Measurements from ENCODE around the gene SSTR3.

SSTR3 gene

GRCh38 chr22:37219533-37219932 is 7.3 kb upstream of the SSTR3 start:
- DNase-seq (ENCODE audit: low spot score) = no peak
- Histone ChIP-seq H3K9me3 (replicated peaks in 1 of 2; ENCODE audit: control insufficient read depth in 2 of 2, insufficient read depth in 1 of 2, low read depth in 1 of 2, low read length in 2 of 2) (peaks cover 0 to 3% of the 10 kb centered on the region in 2 donors), H4K8ac (ENCODE audit: low read depth, low read length) (no peak overlapping the region), H2AK5ac (ENCODE audit: low read depth, low read length) (no peak overlapping the region), H3K18ac (ENCODE audit: low read length) (no peak overlapping the region), H3K4me1 (ENCODE audit: control insufficient read depth in 2 of 2, insufficient read depth in 1 of 2, low read depth in 1 of 2, low read length in 2 of 2) (peaks cover 0 to under 1% of the 10 kb centered on the region in 2 donors), H3K27me3 (ENCODE audit: control insufficient read depth in 3 of 3, insufficient read depth in 3 of 3, low read depth in 1 of 3, low read length in 3 of 3) (peaks cover 0 to 41% (median 0%) of the 10 kb centered on the region in 3 experiments), H3K4me2 (ENCODE audit: insufficient read depth, low read length, poor library complexity, severe bottlenecking) (no peak overlapping the region), H2BK12ac (ENCODE audit: low read length) (no peak overlapping the region), H3K9ac (ENCODE audit: low read depth, low read length, poor library complexity) (no peak overlapping the region), H3K36me3 (replicated peaks in 1 of 2; ENCODE audit: control insufficient read depth in 2 of 2, insufficient read depth in 2 of 2, low read length in 2 of 2) (no peaks in the 10 kb centered on the region), H2BK120ac (ENCODE audit: low read depth, low read length) (no peak overlapping the region), H4K91ac (ENCODE audit: low read depth, low read length, poor library complexity) (no peak overlapping the region), H2AFZ (ENCODE audit: low read length) (no peak overlapping the region), H3K4me3 (ENCODE audit: low read length in 2 of 2) (no peak overlapping the region), H3K4ac (ENCODE audit: low read length) (no peak overlapping the region), H3K79me1 (ENCODE audit: low read depth, low read length) (no peaks in the 10 kb centered on the region), H2BK15ac (ENCODE audit: low read length) (no peak overlapping the region), H2BK5ac (ENCODE audit: low read length) (no peak overlapping the region), H3K23ac (ENCODE audit: low read depth, low read length, poor library complexity) (no peak overlapping the region), H3K14ac (ENCODE audit: low read length) (no peak overlapping the region), H3K27ac (replicated peaks; ENCODE audit: low read length) (no peak overlapping the region)
- no CpG with 5 or more reads among the region's 6 CpGs for WGBS, 2 donors (ENCODE audit: extremely low coverage in 2 of 2, insufficient read length in 2 of 2, insufficient replicate concordance in 1 of 2)

GRCh38 chr22:37218771-37219411 is 6.6 kb upstream of the SSTR3 start:
- no peak overlapping the region for H2AK5ac ChIP-seq (ENCODE audit: low read depth, low read length)
- no peaks in the 10 kb centered on the region for H3K36me3 ChIP-seq (replicated peaks in 1 of 2; ENCODE audit: control insufficient read depth in 2 of 2, insufficient read depth in 2 of 2, low read length in 2 of 2)
- no peak overlapping the region for H4K91ac ChIP-seq (ENCODE audit: low read depth, low read length, poor library complexity)
- H3K23ac ChIP-seq (ENCODE audit: low read depth, low read length, poor library complexity) = no peak overlapping the region
- H3K4me1 ChIP-seq (ENCODE audit: control insufficient read depth in 2 of 2, insufficient read depth in 1 of 2, low read depth in 1 of 2, low read length in 2 of 2) = peaks cover 0 to 1% of the 10 kb centered on the region in 2 donors
- H3K4ac ChIP-seq (ENCODE audit: low read length) = no peak overlapping the region
- no peak overlapping the region for H3K27ac ChIP-seq (replicated peaks; ENCODE audit: low read length)
- no peak overlapping the region for H2BK120ac ChIP-seq (ENCODE audit: low read depth, low read length)
- peaks cover 0 to 3% of the 10 kb centered on the region in 2 donors for H3K9me3 ChIP-seq (replicated peaks in 1 of 2; ENCODE audit: control insufficient read depth in 2 of 2, insufficient read depth in 1 of 2, low read depth in 1 of 2, low read length in 2 of 2)
- no peak overlapping the region for H3K4me3 ChIP-seq (ENCODE audit: low read length in 2 of 2)
- no peak overlapping the region for H2BK12ac ChIP-seq (ENCODE audit: low read length)
- H2BK15ac ChIP-seq (ENCODE audit: low read length) = no peak overlapping the region
- WGBS, 2 donors (ENCODE audit: extremely low coverage in 2 of 2, insufficient read length in 2 of 2, insufficient replicate concordance in 1 of 2) = no CpG with 5 or more reads among the region's 7 CpGs
- H3K4me2 ChIP-seq (ENCODE audit: insufficient read depth, low read length, poor library complexity, severe bottlenecking) = no peak overlapping the region
- no peak overlapping the region for H3K18ac ChIP-seq (ENCODE audit: low read length)
- no peak overlapping the region for H3K14ac ChIP-seq (ENCODE audit: low read length)
- H3K79me1 ChIP-seq (ENCODE audit: low read depth, low read length) = no peaks in the 10 kb centered on the region
- H2AFZ ChIP-seq (ENCODE audit: low read length) = no peak overlapping the region
- no peak overlapping the region for H4K8ac ChIP-seq (ENCODE audit: low read depth, low read length)
- no peak overlapping the region for H2BK5ac ChIP-seq (ENCODE audit: low read length)
- H3K9ac ChIP-seq (ENCODE audit: low read depth, low read length, poor library complexity) = no peak overlapping the region
- no peak for DNase-seq (ENCODE audit: low spot score)
- peaks cover 0 to 46% (median 0%) of the 10 kb centered on the region in 3 experiments for H3K27me3 ChIP-seq (ENCODE audit: control insufficient read depth in 3 of 3, insufficient read depth in 3 of 3, low read depth in 1 of 3, low read length in 3 of 3)

GRCh38 chr22:37218399-37218770 is 6.1 kb upstream of the SSTR3 start:
- no peak overlapping the region for H3K23ac ChIP-seq (ENCODE audit: low read depth, low read length, poor library complexity)
- H4K91ac ChIP-seq (ENCODE audit: low read depth, low read length, poor library complexity) = no peak overlapping the region
- no peak overlapping the region for H3K18ac ChIP-seq (ENCODE audit: low read length)
- no peak overlapping the region for H2AK5ac ChIP-seq (ENCODE audit: low read depth, low read length)
- no peak overlapping the region for H2BK120ac ChIP-seq (ENCODE audit: low read depth, low read length)
- H3K9ac ChIP-seq (ENCODE audit: low read depth, low read length, poor library complexity) = no peak overlapping the region
- H3K4me3 ChIP-seq (ENCODE audit: low read length in 2 of 2) = no peak overlapping the region
- H3K79me1 ChIP-seq (ENCODE audit: low read depth, low read length) = no peaks in the 10 kb centered on the region
- peaks cover 0 to 51% (median 0%) of the 10 kb centered on the region in 3 experiments for H3K27me3 ChIP-seq (ENCODE audit: control insufficient read depth in 3 of 3, insufficient read depth in 3 of 3, low read depth in 1 of 3, low read length in 3 of 3)
- H2AFZ ChIP-seq (ENCODE audit: low read length) = no peak overlapping the region
- no peak overlapping the region for H3K14ac ChIP-seq (ENCODE audit: low read length)
- WGBS, 2 donors (ENCODE audit: extremely low coverage in 2 of 2, insufficient read length in 2 of 2, insufficient replicate concordance in 1 of 2) = no CpG with 5 or more reads among the region's 6 CpGs
- H3K4ac ChIP-seq (ENCODE audit: low read length) = no peak overlapping the region
- no peaks in the 10 kb centered on the region for H3K36me3 ChIP-seq (replicated peaks in 1 of 2; ENCODE audit: control insufficient read depth in 2 of 2, insufficient read depth in 2 of 2, low read length in 2 of 2)
- no peak overlapping the region for H2BK15ac ChIP-seq (ENCODE audit: low read length)
- no peak overlapping the region for H4K8ac ChIP-seq (ENCODE audit: low read depth, low read length)
- no peak overlapping the region for H3K27ac ChIP-seq (replicated peaks; ENCODE audit: low read length)
- peaks cover 0 to 3% of the 10 kb centered on the region in 2 donors for H3K9me3 ChIP-seq (replicated peaks in 1 of 2; ENCODE audit: control insufficient read depth in 2 of 2, insufficient read depth in 1 of 2, low read depth in 1 of 2, low read length in 2 of 2)
- no peak overlapping the region for H2BK5ac ChIP-seq (ENCODE audit: low read length)
- H3K4me2 ChIP-seq (ENCODE audit: insufficient read depth, low read length, poor library complexity, severe bottlenecking) = no peak overlapping the region
- H3K4me1 ChIP-seq (ENCODE audit: control insufficient read depth in 2 of 2, insufficient read depth in 1 of 2, low read depth in 1 of 2, low read length in 2 of 2) = peaks cover 0 to 1% of the 10 kb centered on the region in 2 donors
- H2BK12ac ChIP-seq (ENCODE audit: low read length) = no peak overlapping the region
- DNase-seq (ENCODE audit: low spot score) = no peak

- H2BK120ac ChIP-seq (ENCODE audit: low read depth, low read length) = no peak overlapping the region
- no peak overlapping the region for H2BK5ac ChIP-seq (ENCODE audit: low read length)
- H3K36me3 ChIP-seq (replicated peaks in 1 of 2; ENCODE audit: control insufficient read depth in 2 of 2, insufficient read depth in 2 of 2, low read length in 2 of 2) = no peaks in the 10 kb centered on the region
- no peak overlapping the region for H2BK15ac ChIP-seq (ENCODE audit: low read length)
- H4K8ac ChIP-seq (ENCODE audit: low read depth, low read length) = no peak overlapping the region
- H3K4me2 ChIP-seq (ENCODE audit: insufficient read depth, low read length, poor library complexity, severe bottlenecking) = no peak overlapping the region
- no peak overlapping the region for H3K14ac ChIP-seq (ENCODE audit: low read length)
- H3K9me3 ChIP-seq (replicated peaks in 1 of 2; ENCODE audit: control insufficient read depth in 2 of 2, insufficient read depth in 1 of 2, low read depth in 1 of 2, low read length in 2 of 2) = no peaks in the 10 kb centered on the region
- no peak overlapping the region for H3K23ac ChIP-seq (ENCODE audit: low read depth, low read length, poor library complexity)
- H2AK5ac ChIP-seq (ENCODE audit: low read depth, low read length) = no peak overlapping the region
- H4K91ac ChIP-seq (ENCODE audit: low read depth, low read length, poor library complexity) = no peak overlapping the region
- no CpG with 5 or more reads among the region's 9 CpGs for WGBS, 2 donors (ENCODE audit: extremely low coverage in 2 of 2, insufficient read length in 2 of 2, insufficient replicate concordance in 1 of 2)
- no peak overlapping the region for H2AFZ ChIP-seq (ENCODE audit: low read length)
- peaks cover 9 to 11% of the 10 kb centered on the region in 2 donors for H3K4me1 ChIP-seq (ENCODE audit: control insufficient read depth in 2 of 2, insufficient read depth in 1 of 2, low read depth in 1 of 2, low read length in 2 of 2)
- H3K27me3 ChIP-seq (ENCODE audit: control insufficient read depth in 3 of 3, insufficient read depth in 3 of 3, low read depth in 1 of 3, low read length in 3 of 3) = peaks cover 0 to 71% (median 0%) of the 10 kb centered on the region in 3 experiments
- no peak overlapping the region for H3K18ac ChIP-seq (ENCODE audit: low read length)
- no peak overlapping the region for H3K27ac ChIP-seq (replicated peaks; ENCODE audit: low read length)
- H3K4ac ChIP-seq (ENCODE audit: low read length) = no peak overlapping the region
- H2BK12ac ChIP-seq (ENCODE audit: low read length) = no peak overlapping the region
- H3K9ac ChIP-seq (ENCODE audit: low read depth, low read length, poor library complexity) = no peak overlapping the region
- no peak overlapping the region for H3K4me3 ChIP-seq (ENCODE audit: low read length in 2 of 2)
- DNase-seq (ENCODE audit: low spot score) = no peak
- H3K79me1 ChIP-seq (ENCODE audit: low read depth, low read length) = no peaks in the 10 kb centered on the region
Measured at GRCh38 chr22:37215890-37216289, 3.6 kb upstream of the SSTR3 start.

Data from neuronal stem cell (in vitro differentiated cells).